Uterus (tissue), 4 donors: Measurements from ENCODE around the gene CDH4. TPM values are rescaled to one million over a fixed set of nuclear protein-coding genes. Genes with fewer than 3 reads are reported as not detected.

ENCODE experiments used
- DNase-seq, 2 donors: peaks; one replicate each; pipeline ENCODE4 v3.0.0-alpha.2; 2019 to 2020
- H3K27ac ChIP-seq, 2 donors: fragments of 200-600 bp; sonication (generic); 1 replicate in 1 of 2; 2 replicates in 1 of 2; pipeline ENCODE4 v1.5.1; 2016 to 2018
- H3K27me3 ChIP-seq, 2 donors: fragments of 200-600 bp; sonication (generic); one replicate each; pipeline ENCODE4 v1.5.1; 2018 to 2019; ENCODE audit warnings: control low read depth in 1 of 2
- H3K36me3 ChIP-seq, 2 donors: fragments of 200-600 bp; sonication (generic); one replicate each; pipeline ENCODE4 v1.5.1; 2019; ENCODE audit warnings: control low read depth in 1 of 2
- H3K4me1 ChIP-seq, 2 donors: fragments of 200-600 bp; sonication (generic); one replicate each; pipeline ENCODE4 v1.5.1; 2018 to 2019; ENCODE audit warnings: control low read depth in 1 of 2
- H3K4me3 ChIP-seq, 2 donors: fragments of 200-600 bp; sonication (generic); 1 replicate in 1 of 2; 2 replicates in 1 of 2; pipeline ENCODE4 v1.5.1; 2018 to 2019; ENCODE audit warnings: mild to moderate bottlenecking in 1 of 2
- H3K9me3 ChIP-seq, 2 donors: fragments of 200-600 bp; sonication (generic); one replicate each; pipeline ENCODE4 v1.5.1; 2019; ENCODE audit warnings: control low read depth in 1 of 2
- CTCF ChIP-seq, 4 experiments: fragments of 200-600 bp in 2 of 4; fragments of 450-650 bp in 2 of 4; sonication (generic) in 2 of 4; IDR thresholded peaks; one replicate each; pipeline ENCODE4 v1.5.1; 2016 to 2019; ENCODE audit warnings: antibody characterized with exemption in 4 of 4, mild to moderate bottlenecking in 2 of 4, moderate library complexity in 1 of 4
- POLR2A ChIP-seq, 2 donors: fragments of 450-650 bp; IDR thresholded peaks; one replicate each; pipeline ENCODE4 v1.6.1; 2016; ENCODE audit warnings: antibody characterized with exemption in 2 of 2, mild to moderate bottlenecking in 1 of 2, moderate library complexity in 1 of 2
- intact Hi-C: fragments of 100-400 bp; cut with DNase I; formaldehyde crosslinking; loops from one replicate; pipeline ENCODE4 v1.15.1; 2023; ENCODE audit warnings: low total_unique reads
- total RNA-seq, 4 donors: library from RNA; depleted of rRNA in 3 of 4; stranded (reverse); fragments of >200 nt in 3 of 4; gene quantifications; one replicate each; pipeline versions ENCODE4 v1.1.0 to v1.2.4, GENCODE V29; 2014 to 2023
- donor health status: DM: yes; HTN: yes; CAD: no.

Gene CDH4
- total RNA-seq, 4 donors from 2014 or later: under 0.01 to 0.55 TPM; not detected in 2

- no peak for TF ChIP-seq CTCF (IDR thresholded peaks at IDR 0.05)
- no peak for TF ChIP-seq POLR2A (IDR thresholded peaks at IDR 0.05)
Observed at GRCh38 chr20:61581825-61582188, 329.7 kb downstream of the CDH4 start.

GRCh38 chr20:61582196-61582923 lies 330.3 kb downstream of the CDH4 start:
- intact Hi-C loops: no loop called here
- Histone ChIP-seq H3K4me3 (no peak overlapping the region), H3K9me3 (no peaks in the 10 kb centered on the region), H3K27me3 (no peaks in the 10 kb centered on the region), H3K4me1 (no peaks in the 10 kb centered on the region), H3K27ac (no peak overlapping the region), H3K36me3 (no peaks in the 10 kb centered on the region)
- no peak for TF ChIP-seq POLR2A (IDR thresholded peaks at IDR 0.05)
- no peak for TF ChIP-seq CTCF (IDR thresholded peaks at IDR 0.05)
- no peak for DNase-seq

More at GRCh38 chr20:61581825-61582188, 329.7 kb downstream of the CDH4 start:
- intact Hi-C loops: no loop called here
- no peaks in the 10 kb centered on the region for H3K36me3 ChIP-seq
- H3K27me3 ChIP-seq: no peaks in the 10 kb centered on the region
- DNase-seq: no peak
- H3K27ac ChIP-seq: no peak overlapping the region
- no peak overlapping the region for H3K4me3 ChIP-seq
- no peaks in the 10 kb centered on the region for H3K9me3 ChIP-seq
- no peaks in the 10 kb centered on the region for H3K4me1 ChIP-seq

- Histone ChIP-seq H3K4me1 (no peaks in the 10 kb centered on the region), H3K36me3 (no peaks in the 10 kb centered on the region), H3K4me3 (no peak overlapping the region), H3K27me3 (no peaks in the 10 kb centered on the region), H3K27ac (no peak overlapping the region), H3K9me3 (no peaks in the 10 kb centered on the region)
- intact Hi-C loops: no loop called here
- no peak for DNase-seq
- TF ChIP-seq POLR2A (IDR thresholded peaks at IDR 0.05): no peak
- no peak for TF ChIP-seq CTCF (IDR thresholded peaks at IDR 0.05)
Observed at GRCh38 chr20:61583356-61583755, 331.3 kb downstream of the CDH4 start.

GRCh38 chr20:61584851-61585250 lies 332.8 kb downstream of the CDH4 start:
- intact Hi-C loops: no loop called here
- DNase-seq: no peak
- H3K9me3 ChIP-seq: no peaks in the 10 kb centered on the region
- no peak overlapping the region for H3K4me3 ChIP-seq
- H3K36me3 ChIP-seq: no peaks in the 10 kb centered on the region
- no peak overlapping the region for H3K27ac ChIP-seq
- no peaks in the 10 kb centered on the region for H3K4me1 ChIP-seq
- no peaks in the 10 kb centered on the region for H3K27me3 ChIP-seq
- TF ChIP-seq CTCF (IDR thresholded peaks at IDR 0.05) (no peak), POLR2A (IDR thresholded peaks at IDR 0.05) (no peak)

- intact Hi-C loops: no loop called here
- Histone ChIP-seq H3K9me3 (no peaks in the 10 kb centered on the region), H3K4me3 (no peak overlapping the region), H3K4me1 (no peaks in the 10 kb centered on the region), H3K27ac (no peak overlapping the region), H3K27me3 (no peaks in the 10 kb centered on the region), H3K36me3 (no peaks in the 10 kb centered on the region)
- no peak for TF ChIP-seq CTCF (IDR thresholded peaks at IDR 0.05)
- no peak for TF ChIP-seq POLR2A (IDR thresholded peaks at IDR 0.05)
- DNase-seq: no peak
Observed at GRCh38 chr20:61585764-61586163, 333.7 kb downstream of the CDH4 start.
